Measurements from ENCODE around the gene ABHD10. TPM values are rescaled to one million over a fixed set of nuclear protein-coding genes. Genes with fewer than 3 reads are reported as not detected.

Gene ABHD10
- total and polyA plus RNA-seq, 2 experiments from 2014 or later = 25.6 to 36.2 TPM

DNA sequence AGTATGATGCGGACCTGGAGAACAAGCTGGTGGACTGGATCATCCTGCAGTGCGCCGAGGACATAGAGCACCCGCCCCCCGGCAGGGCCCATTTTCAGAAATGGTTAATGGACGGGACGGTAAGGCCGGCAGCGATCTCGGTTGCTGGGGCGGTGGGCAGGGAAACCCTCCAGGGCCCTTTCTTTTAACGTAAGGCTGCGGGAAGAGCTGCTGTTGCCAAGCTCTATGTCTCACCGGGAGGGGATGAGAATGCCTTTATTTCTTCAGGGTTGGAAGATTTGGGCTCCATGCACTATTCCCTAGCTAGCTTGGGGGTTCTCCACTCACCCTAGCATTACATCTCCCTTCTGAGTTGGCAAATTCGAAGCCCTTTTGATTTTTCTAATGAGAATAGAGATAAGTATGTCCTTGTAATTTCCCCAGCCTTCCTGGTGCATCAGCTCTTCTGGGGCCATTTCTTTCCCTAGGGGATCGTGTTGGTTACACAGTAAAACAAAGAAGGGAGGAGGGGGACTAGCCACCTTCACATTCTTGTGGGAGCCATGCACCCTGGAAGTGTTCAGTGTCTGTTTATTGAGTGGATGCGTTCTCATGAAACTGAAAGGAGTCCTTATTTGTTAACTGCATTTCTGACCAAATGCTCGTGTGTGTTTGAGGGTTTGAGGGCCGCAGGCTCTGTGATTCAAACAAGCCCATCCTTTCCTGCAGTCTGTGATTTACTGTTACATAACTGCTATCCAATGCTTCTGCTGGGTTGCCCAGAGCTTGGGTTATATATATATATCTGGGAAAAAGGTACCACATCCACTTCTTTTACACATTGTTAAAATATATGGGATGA lies 20.9 kb downstream of the ABHD10 start:
- Histone ChIP-seq H3K4me1 (ENCODE audit: insufficient read depth) (peaks cover 5% of the 10 kb centered on the region), H2AFZ (peak overlapping the region; percentile 84), H3K79me2 (no peaks in the 10 kb centered on the region), H3K27ac (peak overlapping the region; percentile 6), H3K9me3 (ENCODE audit: low read depth) (no peaks in the 10 kb centered on the region), H3K4me3 (peak overlapping the region; percentile 70), H3K4me2 (peak overlapping the region; percentile 95), H4K20me1 (ENCODE audit: insufficient read depth, poor library complexity, severe bottlenecking) (no peaks in the 10 kb centered on the region), H3K27me3 (peaks cover 18% of the 10 kb centered on the region), H3K36me3 (replicated peaks; ENCODE audit: insufficient read depth, low read depth) (no peaks in the 10 kb centered on the region), H3K9me2 (replicated peaks; ENCODE audit: insufficient read depth) (no peaks in the 10 kb centered on the region)
- 19% methylated on average over 19 of the region's 19 CpGs for WGBS (ENCODE audit: low lambda C conversion rate, missing lambda C conversion rate)
- no peak for TF ChIP-seq EZH2phosphoT487 (IDR thresholded peaks at IDR 0.05; ENCODE audit: low read depth, severe bottlenecking, unreplicated experiment)
- TF ChIP-seq EZH2 (IDR thresholded peaks at IDR 0.05; ENCODE audit: borderline replicate concordance) = no peak
- TF ChIP-seq, protein P1, sequence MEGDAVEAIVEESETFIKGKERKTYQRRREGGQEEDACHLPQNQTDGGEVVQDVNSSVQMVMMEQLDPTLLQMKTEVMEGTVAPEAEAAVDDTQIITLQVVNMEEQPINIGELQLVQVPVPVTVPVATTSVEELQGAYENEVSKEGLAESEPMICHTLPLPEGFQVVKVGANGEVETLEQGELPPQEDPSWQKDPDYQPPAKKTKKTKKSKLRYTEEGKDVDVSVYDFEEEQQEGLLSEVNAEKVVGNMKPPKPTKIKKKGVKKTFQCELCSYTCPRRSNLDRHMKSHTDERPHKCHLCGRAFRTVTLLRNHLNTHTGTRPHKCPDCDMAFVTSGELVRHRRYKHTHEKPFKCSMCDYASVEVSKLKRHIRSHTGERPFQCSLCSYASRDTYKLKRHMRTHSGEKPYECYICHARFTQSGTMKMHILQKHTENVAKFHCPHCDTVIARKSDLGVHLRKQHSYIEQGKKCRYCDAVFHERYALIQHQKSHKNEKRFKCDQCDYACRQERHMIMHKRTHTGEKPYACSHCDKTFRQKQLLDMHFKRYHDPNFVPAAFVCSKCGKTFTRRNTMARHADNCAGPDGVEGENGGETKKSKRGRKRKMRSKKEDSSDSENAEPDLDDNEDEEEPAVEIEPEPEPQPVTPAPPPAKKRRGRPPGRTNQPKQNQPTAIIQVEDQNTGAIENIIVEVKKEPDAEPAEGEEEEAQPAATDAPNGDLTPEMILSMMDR (IDR thresholded peaks at IDR 0.05; ENCODE audit: poor library complexity) = no peak
- DNase-seq (ENCODE audit: low spot score) = no peak

DNA sequence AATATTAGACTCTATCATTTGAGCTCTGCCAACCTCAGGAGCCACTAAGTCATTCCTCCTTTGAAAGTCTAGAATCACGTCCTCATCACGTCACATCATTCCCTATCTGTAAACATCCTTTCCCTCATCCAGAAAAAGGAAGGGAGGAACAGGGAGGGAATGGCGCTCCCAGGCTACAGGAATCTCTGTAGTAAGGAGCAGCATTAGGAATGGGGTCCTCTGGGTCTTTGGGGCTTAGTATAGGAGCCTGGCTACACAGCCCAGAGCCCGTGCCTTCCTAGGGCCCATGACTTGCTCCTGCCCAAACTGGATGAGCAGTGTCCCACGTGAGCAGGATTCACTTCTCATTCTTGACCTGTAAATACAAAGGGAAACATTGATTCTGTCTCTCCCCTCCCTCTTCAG lies 21.5 kb downstream of the ABHD10 start:
- TF ChIP-seq EZH2phosphoT487 (IDR thresholded peaks at IDR 0.05; ENCODE audit: low read depth, severe bottlenecking, unreplicated experiment) (no peak), EZH2 (IDR thresholded peaks at IDR 0.05; ENCODE audit: borderline replicate concordance) (no peak)
- TF ChIP-seq, protein P1 (IDR thresholded peaks at IDR 0.05; ENCODE audit: poor library complexity) = no peak
- H3K4me3 ChIP-seq = no peak overlapping the region
- H3K27me3 ChIP-seq = peaks cover 18% of the 10 kb centered on the region
- H3K79me2 ChIP-seq = no peaks in the 10 kb centered on the region
- no peaks in the 10 kb centered on the region for H3K36me3 ChIP-seq (replicated peaks; ENCODE audit: insufficient read depth, low read depth)
- no peak overlapping the region for H3K27ac ChIP-seq
- H3K9me3 ChIP-seq (ENCODE audit: low read depth) = no peaks in the 10 kb centered on the region
- H4K20me1 ChIP-seq (ENCODE audit: insufficient read depth, poor library complexity, severe bottlenecking) = no peaks in the 10 kb centered on the region
- H3K4me1 ChIP-seq (ENCODE audit: insufficient read depth) = peaks cover 5% of the 10 kb centered on the region
- 66% methylated on average over 5 of the region's 5 CpGs for WGBS (ENCODE audit: low lambda C conversion rate, missing lambda C conversion rate)
- H3K9me2 ChIP-seq (replicated peaks; ENCODE audit: insufficient read depth) = no peaks in the 10 kb centered on the region
- peak overlapping the region; percentile 95 for H3K4me2 ChIP-seq
- no peak overlapping the region for H2AFZ ChIP-seq
- no peak for DNase-seq (ENCODE audit: low spot score)

DNA sequence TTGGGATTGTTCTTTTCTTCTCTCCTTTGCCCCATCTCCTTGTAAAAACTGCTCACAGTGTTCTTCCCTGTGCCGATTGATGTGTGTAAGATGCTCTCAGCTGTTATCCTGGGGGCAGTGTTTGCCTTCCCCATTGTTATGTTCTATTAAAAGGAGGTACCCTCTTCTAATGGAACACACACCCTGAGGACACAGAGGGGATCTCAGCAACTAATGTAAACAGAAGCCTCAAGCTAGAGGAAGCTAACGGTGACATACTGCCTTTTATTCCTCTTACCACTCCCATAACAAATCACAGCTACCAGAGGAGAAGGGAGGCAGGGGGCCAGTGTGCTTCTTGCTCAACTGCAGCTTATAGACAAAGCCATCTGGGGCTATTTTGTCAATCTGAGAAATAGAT lies 22.1 kb downstream of the ABHD10 start:
- Histone ChIP-seq H3K27me3 (peaks cover 18% of the 10 kb centered on the region), H4K20me1 (ENCODE audit: insufficient read depth, poor library complexity, severe bottlenecking) (no peaks in the 10 kb centered on the region), H3K9me2 (replicated peaks; ENCODE audit: insufficient read depth) (no peaks in the 10 kb centered on the region), H3K4me2 (peak overlapping the region; percentile 95), H3K79me2 (no peaks in the 10 kb centered on the region), H3K4me1 (ENCODE audit: insufficient read depth) (peaks cover 5% of the 10 kb centered on the region), H3K27ac (no peak overlapping the region), H3K36me3 (replicated peaks; ENCODE audit: insufficient read depth, low read depth) (no peaks in the 10 kb centered on the region), H3K9me3 (ENCODE audit: low read depth) (no peaks in the 10 kb centered on the region), H3K4me3 (no peak overlapping the region), H2AFZ (no peak overlapping the region)
- no peak for DNase-seq (ENCODE audit: low spot score)
- TF ChIP-seq EZH2 (IDR thresholded peaks at IDR 0.05; ENCODE audit: borderline replicate concordance) = no peak
- no peak for TF ChIP-seq EZH2phosphoT487 (IDR thresholded peaks at IDR 0.05; ENCODE audit: low read depth, severe bottlenecking, unreplicated experiment)
- TF ChIP-seq, protein P1 (IDR thresholded peaks at IDR 0.05; ENCODE audit: poor library complexity) = no peak
- WGBS (ENCODE audit: low lambda C conversion rate, missing lambda C conversion rate) = 42% methylated on average over 2 of the region's 2 CpGs

Measured in hepatocyte (in vitro differentiated cells).